K562 (cell line): ENCODE data around the gene CPN2. TPM values are rescaled to one million over a fixed set of nuclear protein-coding genes. Genes with fewer than 3 reads are reported as not detected.

Experiments
- CREB5 ChIP-seq: fragments of 250-450 bp; sonication (Bioruptor Pico); IDR thresholded peaks from 2 replicates; pipeline ENCODE4 v1.5.0; 2020; ENCODE audit warnings: mild to moderate bottlenecking
- FIP1L1 ChIP-seq: fragments of 200-400 bp; formaldehyde crosslinking; IDR thresholded peaks from 2 replicates; pipeline ENCODE4 v1.6.1; 2018; ENCODE audit warnings: mild to moderate bottlenecking, low read depth, low read length; ENCODE audit not compliant: poor library complexity, severe bottlenecking
- HIVEP1 ChIP-seq: fragments of 250-450 bp; sonication (Bioruptor Pico); IDR thresholded peaks from 2 replicates; pipeline ENCODE4 v1.4.0; 2020; ENCODE audit warnings: mild to moderate bottlenecking
- NCOA1 ChIP-seq: fragments of 450-650 bp; IDR thresholded peaks from 2 replicates; pipeline ENCODE4 v1.6.1; 2016; ENCODE audit warnings: low read depth
- POLR2H ChIP-seq: IDR thresholded peaks from 2 replicates; pipeline ENCODE4 v1.6.1; 2016; ENCODE audit warnings: missing genetic modification characterization, low read depth, mild to moderate bottlenecking, control low read depth, missing compliant biosample characterization, moderate library complexity
- RBBP5 ChIP-seq: fragments of 200-600 bp; sonication (generic); IDR thresholded peaks from 2 replicates; pipeline ENCODE4 v1.6.1; 2012; ENCODE audit warnings: borderline replicate concordance, mild to moderate bottlenecking, low read length, control low read depth, inconsistent platforms; ENCODE audit not compliant: insufficient read depth, poor library complexity, severe bottlenecking
- SMAD4 ChIP-seq: fragments of 250-450 bp; sonication (Bioruptor Pico); conservative IDR thresholded peaks from 2 replicates; pipeline ENCODE4 v1.8.0; 2021; ENCODE audit warnings: inconsistent platforms, mild to moderate bottlenecking, moderate library complexity
- ZBTB2 ChIP-seq: fragments of 450-650 bp; IDR thresholded peaks from 2 replicates; pipeline ENCODE4 v1.6.1; 2016; ENCODE audit warnings: antibody characterized with exemption
- ZNF121 ChIP-seq: sonication (generic); formaldehyde crosslinking; conservative IDR thresholded peaks from 2 replicates; pipeline ENCODE4 v1.8.0; 2022; ENCODE audit warnings: missing genetic modification reagents
- ZNF165 ChIP-seq: fragments of 250-450 bp; sonication (Bioruptor Pico); IDR thresholded peaks from 2 replicates; pipeline ENCODE4 v1.4.0; 2020; ENCODE audit warnings: borderline replicate concordance
- ZNF717 ChIP-seq: fragments of 250-450 bp; sonication (Bioruptor Pico); IDR thresholded peaks from 2 replicates; pipeline ENCODE4 v1.5.0; 2021
- polyA plus RNA-seq, 8 experiments: library from polyadenylated mRNA; depleted of rRNA in 4 of 8; stranded (reverse) in 5 of 8; unstranded in 3 of 8; fragments of >200 nt; fragmentation: Nextera tagmentation in 2 of 8; fragmentation: Illumina TruSeq in 1 of 8; extraction: Ambion mirVana in 2 of 8; extraction: Trizol in 1 of 8; gene quantifications; 2 replicates each; pipeline versions ENCODE4 v1.2.1 to v1.2.3, GENCODE V29; 2011 to 2014; ENCODE audit warnings: inconsistent platforms in 1 of 8, missing spikeins in 1 of 8
- total RNA-seq, 7 experiments: library from RNA; depleted of rRNA in 6 of 7; stranded (reverse); fragments of >200 nt in 6 of 7; fragmentation: Illumina TruSeq in 2 of 7; extraction: Trizol in 2 of 7; gene quantifications; 2 replicates each; pipeline versions ENCODE4 v1.2.1 to v1.2.3, GENCODE V29; 2011 to 2021; ENCODE audit warnings: low replicate concordance in 1 of 7
- TF ChIP-seq, protein P1 (sequence below): sonication (generic); formaldehyde crosslinking; IDR thresholded peaks from 2 replicates; pipeline ENCODE4 v1.8.1; 2023; ENCODE audit warnings: mild to moderate bottlenecking, missing genetic modification reagents

CPN2 gene
- total and polyA plus RNA-seq, 9 of the 15 experiments (the other 6 are each of a cell fraction or from before 2014, with no cell fraction given) = not detected

DNA sequence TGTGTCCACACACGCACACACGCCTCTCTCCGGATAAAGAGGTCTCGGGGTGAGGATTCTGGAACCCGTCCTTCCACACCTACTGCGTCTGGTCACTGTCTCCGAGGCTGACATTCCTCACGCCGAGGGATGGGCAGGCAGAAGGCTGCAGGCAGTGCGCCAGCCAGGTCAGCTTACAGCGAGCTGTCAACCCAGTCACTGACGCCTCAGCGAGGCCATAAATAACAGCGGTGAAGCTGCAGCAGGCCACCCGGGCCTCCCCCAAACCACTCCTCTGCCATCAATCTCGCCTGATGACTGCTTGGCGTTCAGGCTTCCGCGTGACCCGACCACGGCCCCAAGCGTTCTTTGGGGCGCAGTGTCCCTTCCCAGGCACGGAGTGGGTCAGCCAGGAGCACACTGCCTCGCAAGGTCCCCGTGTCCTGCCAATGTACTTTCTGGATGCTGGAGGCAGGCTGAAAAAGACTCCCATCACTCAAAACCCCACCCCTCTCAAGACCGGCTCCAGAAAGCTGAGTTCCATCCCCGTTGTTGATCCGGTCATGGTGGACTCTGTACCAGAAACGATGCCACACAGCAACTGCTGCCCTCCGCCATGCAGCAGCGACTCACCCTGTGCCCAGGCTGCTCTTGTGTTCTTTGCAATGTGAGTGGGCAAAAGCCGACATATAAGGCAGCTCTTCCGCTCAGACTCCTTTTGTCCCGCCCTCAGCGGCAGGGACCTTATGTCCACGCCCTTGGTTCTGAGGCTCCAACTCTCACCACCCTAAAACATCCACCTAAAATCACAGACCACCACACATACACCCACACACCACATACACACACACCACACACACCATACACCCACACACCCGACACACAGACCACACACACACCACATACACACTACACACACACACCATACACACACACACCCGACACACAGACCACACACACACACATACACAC is 27.1 kb downstream of the CPN2 start (continued):
- TF ChIP-seq FIP1L1 (no peak), POLR2H (tag) (no peak), ZNF717 (CRISPR knock-in tag) (no peak), NCOA1 (peak; percentile 33; the same call in 1 of the 2 replicates), ZBTB2 (peak; percentile 58; the same call in 1 of the 2 replicates), SMAD4 (CRISPR knock-in tag) (peak; percentile 89; the same call in 1 of the 2 replicates), ZNF165 (CRISPR knock-in tag) (no peak), CREB5 (CRISPR knock-in tag) (no peak), ZNF121 (CRISPR knock-in tag) (no peak), HIVEP1 (CRISPR knock-in tag) (no peak), RBBP5 (peak; percentile 35)
- TF ChIP-seq, protein P1, sequence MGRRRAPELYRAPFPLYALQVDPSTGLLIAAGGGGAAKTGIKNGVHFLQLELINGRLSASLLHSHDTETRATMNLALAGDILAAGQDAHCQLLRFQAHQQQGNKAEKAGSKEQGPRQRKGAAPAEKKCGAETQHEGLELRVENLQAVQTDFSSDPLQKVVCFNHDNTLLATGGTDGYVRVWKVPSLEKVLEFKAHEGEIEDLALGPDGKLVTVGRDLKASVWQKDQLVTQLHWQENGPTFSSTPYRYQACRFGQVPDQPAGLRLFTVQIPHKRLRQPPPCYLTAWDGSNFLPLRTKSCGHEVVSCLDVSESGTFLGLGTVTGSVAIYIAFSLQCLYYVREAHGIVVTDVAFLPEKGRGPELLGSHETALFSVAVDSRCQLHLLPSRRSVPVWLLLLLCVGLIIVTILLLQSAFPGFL (CRISPR knock-in tag) = no peak
